CD4-positive, alpha-beta memory T cell (primary cell): ENCODE results near the gene GFRA3. TPM values are rescaled to one million over a fixed set of nuclear protein-coding genes. Genes with fewer than 3 reads are reported as not detected.
A peak's percentile ranks its signal among the peaks of the same experiment; 100 is the strongest.

Source experiments
- CTCF ChIA-PET: fragments of 350-600 bp; sonication (Branson Sonifier 250); formaldehyde crosslinking; loops from one replicate; lab custom pipeline; 2021; ENCODE audit warnings: inconsistent platforms; ENCODE audit not compliant: partially characterized antibody; lab: Charles Lee
- POLR2A ChIA-PET: fragments of 350-600 bp; sonication (Branson Sonifier 250); formaldehyde crosslinking; loops from one replicate; lab custom pipeline; 2021; ENCODE audit not compliant: partially characterized antibody; lab: Charles Lee
- DNase-seq, 5 donors: peaks; one replicate each; pipeline versions ENCODE4 v3.0.0 to v3.0.0-alpha.2; 2020 to 2022; ENCODE audit warnings: mixed read lengths in 1 of 5
- H3K27ac ChIP-seq: one replicate; pipeline ENCODE4 v1.7.0; 2013; ENCODE audit warnings: low read depth, low read length
- H3K27me3 ChIP-seq: 2 replicates; pipeline ENCODE4 v1.7.0; 2013; ENCODE audit warnings: mild to moderate bottlenecking, low read length, moderate library complexity; ENCODE audit not compliant: insufficient read depth
- H3K36me3 ChIP-seq: 2 replicates; pipeline ENCODE4 v1.7.0; 2013; ENCODE audit warnings: mild to moderate bottlenecking, low read length, moderate library complexity; ENCODE audit not compliant: insufficient read depth
- H3K4me1 ChIP-seq: 2 replicates; pipeline ENCODE4 v1.7.0; 2013; ENCODE audit warnings: mild to moderate bottlenecking, low read length, moderate library complexity; ENCODE audit not compliant: insufficient read depth
- H3K4me3 ChIP-seq, 2 donors: one replicate each; pipeline ENCODE4 v1.7.0; 2013; ENCODE audit warnings: low read length in 2 of 2, mild to moderate bottlenecking in 1 of 2
- H3K9me3 ChIP-seq, 2 donors: one replicate each; pipeline ENCODE4 v1.7.0; 2013; ENCODE audit warnings: low read length in 2 of 2, control low read depth in 1 of 2; ENCODE audit not compliant: control insufficient read depth in 1 of 2
- H3K27ac Mint-ChIP-seq, 7 donors: one replicate each; pipeline ENCODE4 v1.8.0; 2020 to 2021; ENCODE audit warnings: mixed read lengths in 7 of 7, mild to moderate bottlenecking in 6 of 7, inconsistent platforms in 3 of 7, moderate library complexity in 3 of 7
- H3K27me3 Mint-ChIP-seq, 2 donors: one replicate each; pipeline ENCODE4 v1.8.0; 2020 to 2021; ENCODE audit warnings: mixed read lengths in 2 of 2
- H3K36me3 Mint-ChIP-seq, 2 donors: one replicate each; pipeline ENCODE4 v1.8.0; 2020 to 2021; ENCODE audit warnings: mixed read lengths in 2 of 2, inconsistent platforms in 1 of 2, mild to moderate bottlenecking in 1 of 2
- H3K4me1 Mint-ChIP-seq, 4 donors: one replicate each; pipeline ENCODE4 v1.8.0; 2020 to 2021; ENCODE audit warnings: mixed read lengths in 4 of 4, mild to moderate bottlenecking in 1 of 4
- H3K4me3 Mint-ChIP-seq, 8 donors: one replicate each; pipeline ENCODE4 v1.8.0; 2020 to 2021; ENCODE audit warnings: mixed read lengths in 8 of 8, mild to moderate bottlenecking in 7 of 8, moderate library complexity in 6 of 8, inconsistent platforms in 3 of 8
- H3K9me3 Mint-ChIP-seq, 8 donors: one replicate each; pipeline ENCODE4 v1.8.0; 2020 to 2021; ENCODE audit warnings: mixed read lengths in 8 of 8, mild to moderate bottlenecking in 5 of 8, inconsistent platforms in 3 of 8, moderate library complexity in 1 of 8
- intact Hi-C: fragments of 100-400 bp; cut with micrococcal nuclease; formaldehyde crosslinking; loops from one replicate; pipeline ENCODE4 v1.15.1; 2023
- polyA plus RNA-seq, 2 donors: library from polyadenylated mRNA; unstranded; fragments of 300-500 nt; fragmentation: Illumina TruSeq; gene quantifications; one replicate each; pipeline ENCODE4 v1.2.3, GENCODE V29; 2021
- total RNA-seq, 2 experiments: library from RNA; stranded (reverse); gene quantifications; one replicate each; pipeline ENCODE4 v1.2.3, GENCODE V29; 2021

The GFRA3 gene
- total and polyA plus RNA-seq, 4 experiments from 2014 or later: not detected

- Mint-ChIP-seq H3K27ac (no peak overlapping the region), H3K4me3 (no peak overlapping the region), H3K4me1 (peaks cover 0 to 5% (median 2%) of the 10 kb centered on the region in 4 donors), H3K36me3 (no peaks in the 10 kb centered on the region), H3K9me3 (no peaks in the 10 kb centered on the region), H3K27me3 (peaks cover 14 to 19% of the 10 kb centered on the region in 2 donors)
- Histone ChIP-seq H3K27me3 (peaks cover 8% of the 10 kb centered on the region), H3K27ac (no peak overlapping the region), H3K9me3 (no peaks in the 10 kb centered on the region), H3K36me3 (no peaks in the 10 kb centered on the region), H3K4me1 (peaks cover 6% of the 10 kb centered on the region), H3K4me3 (no peak overlapping the region)
- ChIA-PET CTCF (no interaction called here), POLR2A (no interaction called here)
- no peak for DNase-seq
- intact Hi-C loops: no loop called here
Observed at GRCh38 chr5:138246822-138247221, 27.6 kb downstream of the GFRA3 start.

GRCh38 chr5:138246334-138246733 is 28.1 kb downstream of the GFRA3 start:
- H3K27ac ChIP-seq: no peak overlapping the region
- H3K4me3 ChIP-seq: no peak overlapping the region
- intact Hi-C loops: no loop called here
- H3K4me3 Mint-ChIP-seq: no peak overlapping the region
- no peaks in the 10 kb centered on the region for H3K9me3 ChIP-seq
- H3K27ac Mint-ChIP-seq: no peak overlapping the region
- CTCF ChIA-PET: interaction anchor here (1.1 kb wide), 1 partner anchor 15 kb away, joined by 3 read pairs; no protein-coding TSS in a partner anchor
- peaks cover 13% of the 10 kb centered on the region for H3K27me3 ChIP-seq
- no peak for DNase-seq
- H3K36me3 ChIP-seq: no peaks in the 10 kb centered on the region
- peaks cover 11% of the 10 kb centered on the region for H3K4me1 ChIP-seq
- no peaks in the 10 kb centered on the region for H3K9me3 Mint-ChIP-seq
- POLR2A ChIA-PET: no interaction called here
- no peaks in the 10 kb centered on the region for H3K36me3 Mint-ChIP-seq
- H3K27me3 Mint-ChIP-seq: peaks cover 16 to 22% of the 10 kb centered on the region in 2 donors
- peaks cover 2 to 10% (median 5%) of the 10 kb centered on the region in 4 donors for H3K4me1 Mint-ChIP-seq

- ChIA-PET CTCF (interaction anchor here (1.1 kb wide), 1 partner anchor 14 kb away, joined by 3 read pairs; no protein-coding TSS in a partner anchor), POLR2A (no interaction called here)
- intact Hi-C loops: no loop called here
- H3K4me3 Mint-ChIP-seq: no peak overlapping the region
- peaks cover 7 to 16% (median 11%) of the 10 kb centered on the region in 4 donors for H3K4me1 Mint-ChIP-seq
- H3K9me3 Mint-ChIP-seq: no peaks in the 10 kb centered on the region
- Histone ChIP-seq H3K4me1 (peaks cover 13% of the 10 kb centered on the region), H3K4me3 (no peak overlapping the region), H3K36me3 (no peaks in the 10 kb centered on the region), H3K9me3 (no peaks in the 10 kb centered on the region), H3K27me3 (peaks cover 19% of the 10 kb centered on the region), H3K27ac (no peak overlapping the region)
- no peak for DNase-seq
- peaks cover 22 to 29% of the 10 kb centered on the region in 2 donors for H3K27me3 Mint-ChIP-seq
- H3K27ac Mint-ChIP-seq: no peak overlapping the region
- H3K36me3 Mint-ChIP-seq: no peaks in the 10 kb centered on the region
Observed at GRCh38 chr5:138245717-138246116, 28.7 kb downstream of the GFRA3 start.

- no peak for DNase-seq
- CTCF ChIA-PET: no interaction called here
- Mint-ChIP-seq H3K4me1 (peaks cover 10 to 19% (median 14%) of the 10 kb centered on the region in 4 donors), H3K4me3 (no peak overlapping the region), H3K27me3 (peaks cover 33 to 41% of the 10 kb centered on the region in 2 donors), H3K27ac (peak overlapping the region in 1 of 7 donors; percentile 66), H3K36me3 (no peaks in the 10 kb centered on the region), H3K9me3 (no peaks in the 10 kb centered on the region)
- Histone ChIP-seq H3K36me3 (no peaks in the 10 kb centered on the region), H3K9me3 (no peaks in the 10 kb centered on the region), H3K4me1 (peaks cover 14% of the 10 kb centered on the region), H3K27me3 (peaks cover 23% of the 10 kb centered on the region), H3K27ac (no peak overlapping the region), H3K4me3 (no peak overlapping the region)
- intact Hi-C loops: no loop called here
- POLR2A ChIA-PET: no interaction called here
Observed at GRCh38 chr5:138243794-138244193, 30.6 kb downstream of the GFRA3 start.

GRCh38 chr5:138241688-138242571 is 32.5 kb downstream of the GFRA3 start:
- no peak overlapping the region for H3K4me3 ChIP-seq
- POLR2A ChIA-PET: no interaction called here
- H3K36me3 ChIP-seq: no peaks in the 10 kb centered on the region
- Mint-ChIP-seq H3K36me3 (no peaks in the 10 kb centered on the region), H3K4me3 (peak overlapping the region in 7 of 8 donors; percentile 43 to 83 (median 65)), H3K4me1 (peaks cover 10 to 19% (median 14%) of the 10 kb centered on the region in 4 donors), H3K27ac (no peak overlapping the region), H3K9me3 (no peaks in the 10 kb centered on the region), H3K27me3 (peaks cover 37 to 45% of the 10 kb centered on the region in 2 donors)
- CTCF ChIA-PET: no interaction called here
- peaks cover 23% of the 10 kb centered on the region for H3K27me3 ChIP-seq
- intact Hi-C loops: no loop called here
- H3K27ac ChIP-seq: no peak overlapping the region
- H3K9me3 ChIP-seq: no peaks in the 10 kb centered on the region
- peak in 3 of 5 donors; percentile 6 to 11 (median 9) for DNase-seq
- peaks cover 14% of the 10 kb centered on the region for H3K4me1 ChIP-seq

GRCh38 chr5:138240650-138241385 is 33.6 kb downstream of the GFRA3 start:
- Histone ChIP-seq H3K4me1 (peaks cover 14% of the 10 kb centered on the region), H3K9me3 (no peaks in the 10 kb centered on the region), H3K36me3 (no peaks in the 10 kb centered on the region), H3K27me3 (peaks cover 23% of the 10 kb centered on the region), H3K4me3 (no peak overlapping the region), H3K27ac (no peak overlapping the region)
- no peaks in the 10 kb centered on the region for H3K9me3 Mint-ChIP-seq
- intact Hi-C loops: no loop called here
- H3K4me3 Mint-ChIP-seq: peak overlapping the region in 5 of 8 donors; percentile 7 to 83 (median 66)
- peaks cover 39 to 49% of the 10 kb centered on the region in 2 donors for H3K27me3 Mint-ChIP-seq
- ChIA-PET CTCF (no interaction called here), POLR2A (no interaction called here)
- peaks cover 10 to 19% (median 14%) of the 10 kb centered on the region in 4 donors for H3K4me1 Mint-ChIP-seq
- H3K27ac Mint-ChIP-seq: no peak overlapping the region
- DNase-seq: no peak
- no peaks in the 10 kb centered on the region for H3K36me3 Mint-ChIP-seq

GRCh38 chr5:138238034-138238433 is 36.4 kb downstream of the GFRA3 start:
- intact Hi-C loops: no loop called here

More at GRCh38 chr5:138238034-138238433, 36.4 kb downstream of the GFRA3 start:
- Mint-ChIP-seq H3K4me3 (no peak overlapping the region), H3K9me3 (no peaks in the 10 kb centered on the region), H3K27ac (no peak overlapping the region), H3K36me3 (no peaks in the 10 kb centered on the region), H3K4me1 (peaks cover 10 to 19% (median 14%) of the 10 kb centered on the region in 4 donors), H3K27me3 (peaks cover 36 to 37% of the 10 kb centered on the region in 2 donors)
- CTCF ChIA-PET: no interaction called here
- no peak overlapping the region for H3K4me3 ChIP-seq
- H3K27ac ChIP-seq: no peak overlapping the region
- peaks cover 23% of the 10 kb centered on the region for H3K27me3 ChIP-seq
- DNase-seq: no peak
- H3K9me3 ChIP-seq: no peaks in the 10 kb centered on the region
- H3K36me3 ChIP-seq: no peaks in the 10 kb centered on the region
- POLR2A ChIA-PET: no interaction called here
- peaks cover 14% of the 10 kb centered on the region for H3K4me1 ChIP-seq
